GM19240 (cell line): ENCODE results near the gene TMEM186.
"Not testable (repeated sequence)": the region's sequence is repeated elsewhere in the genome, so short reads cannot be mapped to it uniquely, and the experiment has no call there.

Experiments
- DNase-seq: peaks from one replicate; pipeline ENCODE4 v3.0.0; 2011; ENCODE audit warnings: low spot score; ENCODE audit not compliant: insufficient read length

The TMEM186 gene

GRCh38 chr16:8812162-8812843 lies 14.9 kb upstream of the TMEM186 start:
- DNase-seq, result no peak

- DNase-seq, result no peak
These were observed 11.3 kb upstream of the TMEM186 start for GRCh38 chr16:8808613-8809353.

GRCh38 chr16:8808009-8808408 lies 10.6 kb upstream of the TMEM186 start:
- DNase-seq, result no peak

GRCh38 chr16:8807189-8807588 lies 9.8 kb upstream of the TMEM186 start:
- DNase-seq, result no peak

- DNase-seq, result no peak
These were observed 9.0 kb upstream of the TMEM186 start for GRCh38 chr16:8806272-8806983.

GRCh38 chr16:8804313-8804712 lies 6.9 kb upstream of the TMEM186 start:
- DNase-seq, result no peak

GRCh38 chr16:8803733-8804132 lies 6.3 kb upstream of the TMEM186 start:
- DNase-seq, result not testable (repeated sequence)

GRCh38 chr16:8801701-8802100 lies 4.3 kb upstream of the TMEM186 start:
- DNase-seq, result no peak

GRCh38 chr16:8798535-8799157 lies 1.2 kb upstream of the TMEM186 start:
- DNase-seq, result no peak

GRCh38 chr16:8798174-8798527 lies 712 bp upstream of the TMEM186 start:
- DNase-seq, result no peak

GRCh38 chr16:8796469-8797363 lies 723 bp downstream of the TMEM186 start:
- no peak for DNase-seq

- no peak for DNase-seq
These were observed 1.6 kb downstream of the TMEM186 start for GRCh38 chr16:8795818-8796217.

GRCh38 chr16:8795091-8795490 lies 2.3 kb downstream of the TMEM186 start:
- no peak for DNase-seq

GRCh38 chr16:8788578-8789172 lies 8.8 kb downstream of the TMEM186 start:
- no peak for DNase-seq

- DNase-seq, result not testable (repeated sequence)
These were observed 11.1 kb downstream of the TMEM186 start for GRCh38 chr16:8786316-8786715.

GRCh38 chr16:8785408-8785807 lies 12.0 kb downstream of the TMEM186 start:
- no peak for DNase-seq

GRCh38 chr16:8782673-8783072 lies 14.8 kb downstream of the TMEM186 start:
- no peak for DNase-seq

- DNase-seq, result no peak
These were observed 15.6 kb downstream of the TMEM186 start for GRCh38 chr16:8781797-8782196.

- DNase-seq, result no peak
These were observed 20.2 kb downstream of the TMEM186 start for GRCh38 chr16:8777217-8777616.

GRCh38 chr16:8776129-8776584 lies 21.3 kb downstream of the TMEM186 start:
- DNase-seq, result no peak
